Nephron progenitor cell (in vitro differentiated cells): ENCODE results near the gene UNC5CL.

Experiments used
- DNase-seq: peaks from one replicate; pipeline ENCODE4 v3.0.0; 2021
- H3K27ac Mint-ChIP-seq: 2 replicates; pipeline ENCODE4 v1.8.0; 2021; ENCODE audit warnings: mild to moderate bottlenecking, moderate library complexity, mixed read lengths
- H3K27me3 Mint-ChIP-seq: 2 replicates; pipeline ENCODE4 v1.8.0; 2021; ENCODE audit warnings: mild to moderate bottlenecking, low read depth, mixed read lengths; ENCODE audit not compliant: poor library complexity
- H3K36me3 Mint-ChIP-seq: 2 replicates; pipeline ENCODE4 v1.8.0; 2021; ENCODE audit warnings: low read depth, mixed read lengths
- H3K4me1 Mint-ChIP-seq: 2 replicates; pipeline ENCODE4 v1.8.0; 2021; ENCODE audit warnings: mixed read lengths
- H3K4me3 Mint-ChIP-seq: 2 replicates; pipeline ENCODE4 v1.8.0; 2021; ENCODE audit warnings: mild to moderate bottlenecking, moderate library complexity, mixed read lengths
- H3K9me3 Mint-ChIP-seq: 2 replicates; pipeline ENCODE4 v1.8.0; 2021; ENCODE audit warnings: mild to moderate bottlenecking, moderate library complexity, mixed read lengths
- CTCF ChIP-seq: fragments of 200-600 bp; sonication (generic); IDR thresholded peaks from 2 replicates; pipeline ENCODE4 v1.5.0; 2021; ENCODE audit warnings: antibody characterized with exemption

The UNC5CL gene

GRCh38 chr6:40986921-40987819, 51.9 kb downstream of the UNC5CL start:
- Mint-ChIP-seq H3K36me3 (peaks cover 12% of the 10 kb centered on the region), H3K27me3 (peaks cover 11% of the 10 kb centered on the region)

DNA sequence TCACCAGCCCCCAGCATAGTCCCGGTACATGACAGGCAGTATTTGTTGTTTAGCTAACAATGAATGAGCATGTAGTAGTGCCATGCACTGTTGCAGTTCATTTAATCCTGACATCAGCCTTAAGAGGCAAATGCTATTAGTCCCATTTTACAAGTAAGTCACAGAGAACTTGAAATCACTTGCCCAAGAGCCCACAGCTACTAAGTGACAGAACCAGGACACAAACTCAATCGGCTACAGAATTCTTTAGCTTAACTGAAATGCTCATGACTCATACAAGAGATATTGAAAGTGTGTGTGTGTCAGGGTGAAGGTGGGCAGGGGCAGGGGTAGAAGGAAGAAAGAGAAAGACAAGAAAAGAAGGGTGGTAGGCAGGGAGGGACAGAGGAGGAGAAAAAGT, 52.7 kb downstream of the UNC5CL start:
- DNase-seq: no peak
- H3K36me3 Mint-ChIP-seq: peaks cover 9% of the 10 kb centered on the region
- H3K9me3 Mint-ChIP-seq: no peaks in the 10 kb centered on the region
- H3K27me3 Mint-ChIP-seq: peaks cover 11% of the 10 kb centered on the region
- peak overlapping the region; percentile 23 for H3K27ac Mint-ChIP-seq
- H3K4me1 Mint-ChIP-seq: peaks cover 42% of the 10 kb centered on the region
- no peak overlapping the region for H3K4me3 Mint-ChIP-seq
- TF ChIP-seq CTCF: no peak

More at GRCh38 chr6:40986921-40987819, 51.9 kb downstream of the UNC5CL start:
- Mint-ChIP-seq H3K4me1 (peaks cover 45% of the 10 kb centered on the region), H3K4me3 (no peak overlapping the region), H3K9me3 (no peaks in the 10 kb centered on the region), H3K27ac (peak overlapping the region; percentile 94)
- TF ChIP-seq CTCF: no peak
- DNase-seq: peak; percentile 26

DNA sequence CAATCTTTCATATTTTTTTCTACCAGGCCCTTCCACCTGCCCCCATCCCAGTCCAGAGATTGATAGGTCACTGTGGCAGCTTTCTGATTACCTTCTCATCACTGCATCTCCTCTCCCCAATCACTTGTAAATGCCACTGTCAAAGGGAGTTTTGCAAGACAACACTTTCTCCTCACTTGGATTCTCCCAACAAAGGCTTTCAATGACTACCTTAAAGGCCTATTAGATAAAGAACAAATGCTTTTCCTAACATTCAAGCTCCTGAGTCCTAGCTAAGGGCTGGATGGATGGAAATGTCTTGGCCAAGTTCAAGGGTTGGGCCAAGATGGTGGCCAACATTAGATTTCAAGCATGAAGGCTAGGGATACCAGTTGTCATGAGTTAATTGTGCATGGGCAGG, 55.3 kb downstream of the UNC5CL start:
- no peak for TF ChIP-seq CTCF
- no peak for DNase-seq
- no peak overlapping the region for H3K27ac Mint-ChIP-seq
- H3K36me3 Mint-ChIP-seq: peaks cover 9% of the 10 kb centered on the region
- no peak overlapping the region for H3K4me3 Mint-ChIP-seq
- H3K27me3 Mint-ChIP-seq: peaks cover 13% of the 10 kb centered on the region
- H3K4me1 Mint-ChIP-seq: peaks cover 31% of the 10 kb centered on the region
- H3K9me3 Mint-ChIP-seq: peaks cover 9% of the 10 kb centered on the region

- H3K9me3 Mint-ChIP-seq: peaks cover 15% of the 10 kb centered on the region
- DNase-seq: no peak
- H3K27ac Mint-ChIP-seq: no peak overlapping the region
- H3K36me3 Mint-ChIP-seq: peaks cover 9% of the 10 kb centered on the region
- no peak for TF ChIP-seq CTCF
- peaks cover 15% of the 10 kb centered on the region for H3K27me3 Mint-ChIP-seq
- no peak overlapping the region for H3K4me3 Mint-ChIP-seq
- H3K4me1 Mint-ChIP-seq: peaks cover 29% of the 10 kb centered on the region
Observed at GRCh38 chr6:40982917-40983316, 56.1 kb downstream of the UNC5CL start.

DNA sequence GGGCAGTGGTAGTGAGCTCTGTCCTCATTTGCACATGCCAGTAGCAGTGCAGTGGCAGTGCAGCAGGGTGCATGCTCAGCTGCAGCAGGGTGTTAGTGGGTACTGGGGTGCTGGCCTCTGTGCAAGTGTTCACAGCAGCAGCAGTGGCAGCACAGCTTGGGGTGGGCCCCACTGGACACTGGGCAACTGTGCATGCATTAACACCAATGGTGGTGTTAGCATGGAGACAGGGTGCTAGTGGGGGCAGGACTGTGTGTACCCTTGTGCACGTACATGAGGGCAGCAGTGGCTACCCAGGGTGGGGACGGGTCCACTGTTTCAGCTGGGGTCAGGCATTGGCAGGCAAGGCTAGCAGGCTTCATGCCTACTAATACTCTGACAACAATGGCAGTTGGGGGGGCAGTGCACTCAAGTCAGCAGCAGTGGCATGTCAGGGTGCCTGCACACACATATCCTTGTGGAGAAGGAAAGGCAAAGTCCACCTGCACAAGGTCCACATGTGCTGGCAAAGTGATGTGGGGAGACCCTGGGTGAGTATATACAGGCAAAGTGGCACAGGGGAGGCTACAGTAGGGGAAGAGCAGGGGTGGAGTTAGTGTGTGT, 60.2 kb downstream of the UNC5CL start:
- peaks cover 15% of the 10 kb centered on the region for H3K36me3 Mint-ChIP-seq
- no peak overlapping the region for H3K27ac Mint-ChIP-seq
- peaks cover 52% of the 10 kb centered on the region for H3K9me3 Mint-ChIP-seq
- peaks cover 25% of the 10 kb centered on the region for H3K27me3 Mint-ChIP-seq
- H3K4me3 Mint-ChIP-seq: no peak overlapping the region
- H3K4me1 Mint-ChIP-seq: no peaks in the 10 kb centered on the region
- TF ChIP-seq CTCF: no peak
- no peak for DNase-seq
